Ishikawa (cell line): Measurements from ENCODE around the gene VWA5B1.

ENCODE experiments used
- CEBPB ChIP-seq: IDR thresholded peaks from 2 replicates; pipeline ENCODE4 v1.6.1; 2012
- CREB1 ChIP-seq: IDR thresholded peaks from 2 replicates; pipeline ENCODE4 v1.6.1; 2012; ENCODE audit warnings: low read depth
- EGR1 ChIP-seq: IDR thresholded peaks from 2 replicates; pipeline ENCODE4 v1.6.1; 2012
- EP300 ChIP-seq: IDR thresholded peaks from 2 replicates; pipeline ENCODE4 v1.6.1; 2012; ENCODE audit warnings: borderline replicate concordance
- FOXM1 ChIP-seq: IDR thresholded peaks from 2 replicates; pipeline ENCODE4 v1.6.1; 2012; ENCODE audit warnings: low read depth, borderline replicate concordance
- MAX ChIP-seq: IDR thresholded peaks from 2 replicates; pipeline ENCODE4 v1.6.1; 2012
- NFIC ChIP-seq: IDR thresholded peaks from 2 replicates; pipeline ENCODE4 v1.6.1; 2012
- RAD21 ChIP-seq: IDR thresholded peaks from 2 replicates; pipeline ENCODE4 v1.6.1; 2012; ENCODE audit warnings: low read depth
- REST ChIP-seq: IDR thresholded peaks from 2 replicates; pipeline ENCODE4 v1.6.1; 2012; ENCODE audit warnings: low read depth, mild to moderate bottlenecking
- TAF1 ChIP-seq: IDR thresholded peaks from 2 replicates; pipeline ENCODE4 v1.6.1; 2012; ENCODE audit warnings: low read depth, mild to moderate bottlenecking
- TCF12 ChIP-seq: IDR thresholded peaks from 2 replicates; pipeline ENCODE4 v1.6.1; 2012; ENCODE audit warnings: low read depth
- TEAD4 ChIP-seq: IDR thresholded peaks from 2 replicates; pipeline ENCODE4 v1.6.1; 2012
- USF1 ChIP-seq: IDR thresholded peaks from 2 replicates; pipeline ENCODE4 v1.6.1; 2012
- YY1 ChIP-seq: IDR thresholded peaks from 2 replicates; pipeline ENCODE4 v1.6.1; 2012; ENCODE audit warnings: low read depth
- ZBTB7A ChIP-seq: IDR thresholded peaks from 2 replicates; pipeline ENCODE4 v1.6.1; 2012; ENCODE audit warnings: low read depth

Gene VWA5B1

DNA sequence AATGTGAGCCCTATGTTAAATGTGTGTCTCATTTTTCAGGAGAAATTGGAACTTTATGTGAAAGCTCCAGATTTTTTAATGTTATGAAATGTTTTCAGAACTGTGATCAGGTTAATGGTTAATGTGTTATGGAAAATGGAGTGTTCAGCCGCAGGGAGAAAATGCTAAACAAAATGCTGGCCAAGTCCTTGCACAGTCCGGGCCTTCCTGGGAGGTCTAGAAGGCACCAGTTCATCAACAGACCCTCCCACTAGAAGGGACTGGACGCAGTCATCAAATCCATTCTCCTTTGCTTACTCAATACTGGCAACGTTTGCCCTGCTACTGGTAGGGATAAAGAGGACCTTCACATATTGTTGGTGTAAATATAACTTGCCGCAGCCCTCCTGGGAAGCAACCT lies 43.4 kb downstream of the VWA5B1 start:
- TF ChIP-seq FOXM1 (no peak), TCF12 (no peak), MAX (no peak), TAF1 (no peak), YY1 (no peak), REST (no peak), CREB1 (no peak), RAD21 (no peak), CEBPB (no peak)

- TF ChIP-seq USF1 (no peak), EP300 (no peak)
Observed at GRCh38 chr1:20336105-20336605, 45.5 kb downstream of the VWA5B1 start.

DNA sequence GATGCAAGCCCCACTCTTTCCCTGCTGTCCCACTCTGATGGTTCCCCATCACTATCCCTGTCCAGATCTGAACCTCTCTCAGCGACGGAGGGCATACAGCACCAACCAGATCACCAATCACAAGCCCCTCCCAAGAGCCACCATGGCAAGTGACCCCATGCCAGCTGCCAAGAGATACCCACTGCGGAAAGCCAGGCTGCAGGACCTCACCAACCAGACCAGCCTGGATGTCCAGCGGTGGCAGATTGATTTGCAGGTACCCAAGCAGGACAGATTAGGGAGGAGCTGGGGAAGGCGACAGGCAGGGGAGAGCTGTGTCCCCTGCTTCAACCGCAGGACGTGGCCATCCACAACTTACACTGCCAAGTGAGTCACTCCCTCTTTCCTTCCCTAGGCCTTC lies 46.9 kb downstream of the VWA5B1 start:
- no peak for TF ChIP-seq YY1
- no peak for TF ChIP-seq NFIC
- no peak for TF ChIP-seq RAD21
- TF ChIP-seq FOXM1: no peak
- TF ChIP-seq MAX: no peak
- no peak for TF ChIP-seq TEAD4

DNA sequence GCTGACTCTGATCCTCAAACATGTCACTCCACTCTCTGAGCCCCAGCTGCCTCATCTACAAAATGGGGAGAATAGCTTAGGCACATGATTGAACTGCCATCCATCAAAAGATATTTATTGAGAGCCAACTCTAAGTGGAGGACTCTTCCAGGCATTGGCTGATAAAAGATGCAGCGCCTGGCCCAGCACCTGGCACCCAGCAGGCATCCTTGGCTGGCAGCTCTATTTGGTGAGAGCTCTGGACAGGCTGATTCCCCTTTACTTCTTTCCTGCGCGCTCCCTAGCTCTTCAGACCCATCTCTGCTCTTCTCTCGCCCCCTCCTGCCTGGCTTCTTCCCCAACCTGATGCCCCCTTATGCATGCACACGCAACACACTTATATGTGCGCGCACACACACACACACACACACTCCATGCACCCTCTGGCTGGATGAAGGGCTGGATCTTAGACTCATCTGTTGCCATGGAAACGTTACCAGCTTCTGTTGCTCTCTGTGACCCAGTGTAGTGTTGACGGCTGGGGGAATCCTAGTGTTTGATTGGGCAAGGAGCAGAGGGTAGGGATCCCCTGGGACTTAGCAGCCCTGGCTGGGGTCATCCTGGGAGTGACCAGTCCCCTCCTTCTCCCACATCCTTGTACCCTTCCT lies 49.3 kb downstream of the VWA5B1 start:
- no peak for TF ChIP-seq CEBPB

DNA sequence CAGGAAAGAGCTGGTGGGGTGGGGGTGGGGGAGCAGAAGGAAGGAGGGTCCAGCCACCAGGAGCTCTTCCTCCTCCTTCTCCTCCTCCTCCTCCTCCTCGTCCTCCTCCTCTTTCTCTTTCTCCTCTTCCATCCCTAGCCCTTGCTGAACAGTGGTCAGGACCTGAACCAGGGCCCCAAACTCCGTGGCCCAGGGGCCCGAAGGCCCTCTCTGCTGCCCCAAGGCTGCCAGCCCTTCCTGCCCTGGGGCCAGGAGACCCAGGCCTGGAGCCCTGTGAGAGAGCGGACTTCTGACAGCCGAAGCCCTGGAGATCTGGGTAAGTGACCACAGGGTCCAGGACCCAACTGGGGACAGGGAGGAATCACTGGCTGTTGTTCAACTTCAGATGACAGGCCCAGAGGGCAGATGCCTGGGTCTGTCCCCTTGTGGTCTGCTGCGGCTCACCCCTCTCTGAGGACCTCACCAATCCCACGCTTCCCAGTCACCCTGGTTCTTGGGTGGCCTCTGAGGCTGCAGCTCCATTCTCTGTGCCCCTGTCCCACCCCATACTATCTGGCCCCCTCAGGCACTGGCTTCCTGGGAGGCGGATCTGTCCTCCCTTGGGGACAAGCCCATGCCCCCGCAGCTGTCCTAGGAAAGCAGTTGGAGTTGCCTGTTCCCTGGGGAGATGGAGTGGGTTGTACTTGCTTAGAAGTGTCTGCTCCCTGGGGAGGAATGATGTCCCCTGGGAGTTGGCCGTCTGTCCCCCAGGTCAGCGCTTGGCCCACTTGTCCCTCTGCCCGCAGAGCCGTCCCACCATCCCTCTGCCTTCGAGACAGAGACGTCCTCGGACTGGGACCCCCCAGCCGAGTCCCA lies 51.8 kb downstream of the VWA5B1 start:
- no peak for TF ChIP-seq TEAD4
- TF ChIP-seq USF1: no peak
- TF ChIP-seq CREB1: no peak

DNA sequence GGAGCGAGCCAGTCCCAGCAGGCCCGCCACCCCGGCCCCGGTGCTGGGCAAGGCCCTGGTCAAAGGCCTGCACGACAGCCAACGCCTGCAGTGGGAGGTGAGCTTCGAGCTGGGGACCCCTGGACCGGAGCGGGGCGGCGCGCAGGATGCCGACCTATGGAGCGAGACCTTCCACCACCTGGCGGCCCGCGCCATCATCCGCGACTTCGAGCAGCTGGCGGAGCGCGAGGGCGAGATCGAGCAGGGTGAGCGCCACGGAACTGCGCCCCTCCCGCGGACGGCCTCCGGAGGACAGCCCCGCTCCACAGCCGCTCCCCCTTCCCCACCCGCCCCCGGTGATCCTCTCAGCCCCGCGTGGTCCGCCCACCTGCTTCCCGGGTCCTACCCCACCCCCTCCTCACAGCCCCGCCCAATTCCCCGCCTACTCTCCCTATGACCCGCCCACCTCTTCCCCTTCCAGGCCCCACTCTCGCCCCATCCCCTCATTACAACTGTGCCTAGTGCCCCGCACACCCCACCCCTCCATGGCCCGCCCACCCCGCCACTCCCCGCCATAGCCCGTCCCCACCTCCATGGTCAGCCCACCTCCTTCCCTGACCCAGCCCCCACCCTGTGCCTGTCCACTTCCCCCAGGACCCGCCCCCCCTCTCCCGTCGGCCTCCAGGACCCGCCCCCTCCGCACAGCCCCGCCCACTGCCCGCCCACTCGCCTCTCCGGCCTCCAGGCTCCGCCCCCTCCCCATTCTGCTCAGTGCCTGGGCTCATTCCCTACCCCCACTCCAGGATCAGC lies 52.7 kb downstream of the VWA5B1 start:
- no peak for TF ChIP-seq YY1
- TF ChIP-seq REST: no peak
- TF ChIP-seq RAD21: no peak
- no peak for TF ChIP-seq USF1
- TF ChIP-seq MAX: no peak
- TF ChIP-seq TCF12: no peak
- no peak for TF ChIP-seq ZBTB7A
- no peak for TF ChIP-seq CEBPB
- TF ChIP-seq CREB1: no peak
- no peak for TF ChIP-seq EP300
- TF ChIP-seq EGR1: no peak
- no peak for TF ChIP-seq NFIC
- TF ChIP-seq TEAD4: no peak
